Mesothelial cell of epicardium (in vitro differentiated cells): ENCODE results near the gene EML1. TPM values are rescaled to one million over a fixed set of nuclear protein-coding genes. Genes with fewer than 3 reads are reported as not detected.

ENCODE experiments used
- DNase-seq, 2 experiments: peaks; one replicate each; pipeline ENCODE4 v3.0.0; 2021; ENCODE audit warnings: low spot score in 2 of 2; ENCODE audit not compliant: unreplicated experiment in 2 of 2
- H3K27ac Mint-ChIP-seq: 2 replicates; pipeline ENCODE4 v1.8.0; 2021; ENCODE audit warnings: mixed read lengths
- H3K27me3 Mint-ChIP-seq: 2 replicates; pipeline ENCODE4 v1.8.0; 2021; ENCODE audit warnings: low read depth, mixed read lengths
- H3K36me3 Mint-ChIP-seq: 2 replicates; pipeline ENCODE4 v1.8.0; 2021; ENCODE audit warnings: mixed read lengths
- H3K4me1 Mint-ChIP-seq: 2 replicates; pipeline ENCODE4 v1.8.0; 2021; ENCODE audit warnings: mixed read lengths
- H3K4me3 Mint-ChIP-seq: 2 replicates; pipeline ENCODE4 v1.8.0; 2021; ENCODE audit warnings: mild to moderate bottlenecking, moderate library complexity, mixed read lengths
- H3K9me3 Mint-ChIP-seq: 2 replicates; pipeline ENCODE4 v1.8.0; 2021; ENCODE audit warnings: mixed read lengths
- CTCF ChIP-seq: fragments of 200-600 bp; sonication (generic); IDR thresholded peaks from one replicate; pipeline ENCODE4 v1.5.0; 2021; ENCODE audit warnings: antibody characterized with exemption; ENCODE audit not compliant: unreplicated experiment
- total RNA-seq: library from RNA; stranded (reverse); gene quantifications from 3 replicates; pipeline ENCODE4 v1.2.1, GENCODE V29; 2021

The EML1 gene
- total RNA-seq, 1 donor from 2014 or later, result 18.9 TPM

GRCh38 chr14:99872786-99873440 lies 79.7 kb downstream of the EML1 start:
- Mint-ChIP-seq H3K4me1 (peaks cover 8% of the 10 kb centered on the region), H3K9me3 (peaks cover 2% of the 10 kb centered on the region), H3K36me3 (peaks cover 7% of the 10 kb centered on the region), H3K4me3 (no peak overlapping the region), H3K27ac (no peak overlapping the region), H3K27me3 (peaks cover 50% of the 10 kb centered on the region)
- TF ChIP-seq CTCF, result no peak
- DNase-seq, result no peak

- Mint-ChIP-seq H3K27me3 (peaks cover 55% of the 10 kb centered on the region), H3K4me3 (no peak overlapping the region), H3K36me3 (peaks cover 3% of the 10 kb centered on the region), H3K4me1 (peaks cover 8% of the 10 kb centered on the region), H3K9me3 (no peaks in the 10 kb centered on the region), H3K27ac (no peak overlapping the region)
- no peak for DNase-seq
- TF ChIP-seq CTCF, result no peak
These were observed 80.4 kb downstream of the EML1 start for GRCh38 chr14:99873653-99874052.

GRCh38 chr14:99874306-99874705 lies 81.1 kb downstream of the EML1 start:
- Mint-ChIP-seq H3K9me3 (no peaks in the 10 kb centered on the region), H3K4me3 (no peak overlapping the region), H3K36me3 (peaks cover 3% of the 10 kb centered on the region), H3K4me1 (peaks cover 13% of the 10 kb centered on the region), H3K27ac (no peak overlapping the region), H3K27me3 (peaks cover 55% of the 10 kb centered on the region)
- no peak for TF ChIP-seq CTCF
- no peak for DNase-seq

GRCh38 chr14:99875421-99875820 lies 82.2 kb downstream of the EML1 start:
- no peak for DNase-seq
- no peak for TF ChIP-seq CTCF
- no peaks in the 10 kb centered on the region for H3K36me3 Mint-ChIP-seq
- H3K27ac Mint-ChIP-seq, result no peak overlapping the region
- no peaks in the 10 kb centered on the region for H3K9me3 Mint-ChIP-seq
- H3K4me3 Mint-ChIP-seq, result no peak overlapping the region
- H3K27me3 Mint-ChIP-seq, result peaks cover 55% of the 10 kb centered on the region
- H3K4me1 Mint-ChIP-seq, result peaks cover 16% of the 10 kb centered on the region

- Mint-ChIP-seq H3K36me3 (no peaks in the 10 kb centered on the region), H3K4me1 (peaks cover 20% of the 10 kb centered on the region), H3K9me3 (no peaks in the 10 kb centered on the region), H3K27ac (no peak overlapping the region), H3K4me3 (no peak overlapping the region), H3K27me3 (peaks cover 58% of the 10 kb centered on the region)
- no peak for TF ChIP-seq CTCF
- DNase-seq, result no peak
These were observed 82.6 kb downstream of the EML1 start for GRCh38 chr14:99875836-99876235.
